LNCAP (cell line): Measurements from ENCODE around the gene PBRM1.

Experiments
- TF ChIP-seq, protein P1 (sequence below): fragments of 450-650 bp; IDR thresholded peaks from 2 replicates; pipeline ENCODE4 v1.5.1; 2017; ENCODE audit warnings: mild to moderate bottlenecking

The PBRM1 gene

GRCh38 chr3:52546111-52546901, 139.4 kb downstream of the PBRM1 start:
- TF ChIP-seq, protein P1, sequence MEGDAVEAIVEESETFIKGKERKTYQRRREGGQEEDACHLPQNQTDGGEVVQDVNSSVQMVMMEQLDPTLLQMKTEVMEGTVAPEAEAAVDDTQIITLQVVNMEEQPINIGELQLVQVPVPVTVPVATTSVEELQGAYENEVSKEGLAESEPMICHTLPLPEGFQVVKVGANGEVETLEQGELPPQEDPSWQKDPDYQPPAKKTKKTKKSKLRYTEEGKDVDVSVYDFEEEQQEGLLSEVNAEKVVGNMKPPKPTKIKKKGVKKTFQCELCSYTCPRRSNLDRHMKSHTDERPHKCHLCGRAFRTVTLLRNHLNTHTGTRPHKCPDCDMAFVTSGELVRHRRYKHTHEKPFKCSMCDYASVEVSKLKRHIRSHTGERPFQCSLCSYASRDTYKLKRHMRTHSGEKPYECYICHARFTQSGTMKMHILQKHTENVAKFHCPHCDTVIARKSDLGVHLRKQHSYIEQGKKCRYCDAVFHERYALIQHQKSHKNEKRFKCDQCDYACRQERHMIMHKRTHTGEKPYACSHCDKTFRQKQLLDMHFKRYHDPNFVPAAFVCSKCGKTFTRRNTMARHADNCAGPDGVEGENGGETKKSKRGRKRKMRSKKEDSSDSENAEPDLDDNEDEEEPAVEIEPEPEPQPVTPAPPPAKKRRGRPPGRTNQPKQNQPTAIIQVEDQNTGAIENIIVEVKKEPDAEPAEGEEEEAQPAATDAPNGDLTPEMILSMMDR: no peak

DNA sequence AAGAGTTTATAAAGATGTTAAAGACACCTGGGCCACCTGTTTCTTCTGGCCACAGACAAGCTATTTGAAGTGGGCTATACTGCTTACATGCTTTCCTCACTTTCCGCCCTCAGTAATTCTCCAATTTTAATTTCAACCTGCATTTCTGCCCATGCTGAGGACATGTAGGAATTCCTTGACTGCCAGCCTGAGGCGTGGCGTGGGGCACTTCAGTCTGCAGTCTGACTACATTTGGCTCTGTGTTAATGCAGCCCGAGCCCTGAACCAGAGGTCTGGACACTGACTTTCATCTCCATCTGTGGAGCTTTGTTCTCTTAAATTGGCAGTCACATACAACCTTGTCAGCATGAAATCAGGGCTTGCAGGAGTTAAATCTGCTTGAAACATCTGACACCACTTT, 140.8 kb downstream of the PBRM1 start:
- TF ChIP-seq, protein P1: no peak

GRCh38 chr3:52541050-52541449, 144.7 kb downstream of the PBRM1 start:
- TF ChIP-seq, protein P1: no peak

DNA sequence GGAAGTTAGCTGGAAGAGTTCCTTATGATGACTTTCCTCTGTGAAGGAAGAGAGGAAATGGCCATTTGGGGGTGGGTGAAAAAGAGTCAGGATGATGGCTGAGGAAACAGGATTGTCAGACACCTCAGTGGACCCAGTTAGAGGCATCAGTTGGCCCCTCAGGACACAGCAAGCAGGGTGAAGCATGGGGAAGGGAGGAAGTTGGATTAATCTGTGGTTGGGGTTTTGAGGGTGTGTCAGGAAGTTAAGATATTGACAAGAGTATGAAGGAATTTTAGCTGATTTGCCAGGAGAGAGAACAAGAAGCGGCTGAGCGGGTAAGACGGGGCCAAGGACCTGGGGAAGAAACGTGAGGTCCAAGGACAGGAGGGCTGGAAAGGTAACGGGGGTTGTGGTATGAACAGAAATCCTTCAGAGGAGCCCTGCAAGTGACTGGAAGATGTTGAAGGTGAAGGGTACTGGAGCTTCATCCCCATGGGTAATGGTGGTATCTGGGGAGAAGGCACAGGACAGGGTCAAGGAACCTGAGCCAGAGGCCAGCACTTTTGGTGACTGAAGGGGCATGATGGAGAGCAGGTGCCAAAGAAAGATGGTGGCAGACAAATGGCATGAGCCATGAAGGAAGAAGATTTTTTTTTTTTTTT, 146.6 kb downstream of the PBRM1 start:
- TF ChIP-seq, protein P1: no peak

GRCh38 chr3:52537726-52538421, 147.8 kb downstream of the PBRM1 start:
- TF ChIP-seq, protein P1: no peak

- TF ChIP-seq, protein P1: no peak
Observed at GRCh38 chr3:52537165-52537620, 148.5 kb downstream of the PBRM1 start.

DNA sequence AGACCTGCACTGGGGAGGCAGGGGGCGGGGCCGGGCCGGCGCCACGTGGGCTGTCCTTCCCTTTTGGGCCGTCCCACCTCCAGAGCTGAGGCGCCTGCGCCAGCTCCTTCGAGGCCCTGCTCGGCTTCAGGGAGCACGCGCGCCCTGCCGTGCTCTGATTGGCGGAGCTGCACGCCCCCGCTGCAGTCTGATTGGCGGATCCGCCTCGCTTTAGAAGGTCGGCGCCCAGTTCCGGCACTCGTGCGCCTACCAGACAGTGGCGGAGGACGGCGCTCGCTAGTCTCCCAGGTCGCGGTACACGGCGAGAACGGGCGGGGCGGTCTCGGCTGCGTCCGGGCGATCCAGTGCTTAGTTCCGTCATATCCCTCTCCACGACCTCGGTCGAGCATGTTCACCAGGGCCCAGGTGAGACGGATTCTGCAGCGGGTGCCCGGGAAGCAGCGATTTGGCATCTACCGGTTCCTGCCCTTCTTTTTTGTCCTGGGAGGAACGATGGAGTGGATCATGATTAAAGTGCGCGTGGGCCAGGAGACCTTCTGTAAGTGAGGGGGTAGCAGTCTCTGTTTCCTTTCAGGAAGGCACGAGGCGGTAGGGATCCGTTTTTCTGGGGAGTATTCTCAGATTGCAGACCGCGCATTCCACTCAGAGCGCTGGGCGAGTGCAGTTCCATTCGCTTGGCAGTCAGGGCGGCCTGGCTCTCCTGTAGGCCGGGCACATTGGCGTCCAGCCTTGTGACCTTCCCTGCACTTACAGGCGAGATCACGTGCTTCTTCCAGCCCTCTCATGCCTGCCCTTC, 149.1 kb downstream of the PBRM1 start, which contains the start of gene UQCC5:
Gene UQCC5, plus strand, starts transcription at position 237 of the 796 bp plus-strand sequence. Its CDS starts 151 bp downstream, at position 388.
- TF ChIP-seq, protein P1: no peak
